H9 (cell line): ENCODE measurements around the gene R3HDM4. TPM values are rescaled to one million over a fixed set of nuclear protein-coding genes. Genes with fewer than 3 reads are reported as not detected.

Experiments
- DNase-seq: peaks from one replicate; pipeline ENCODE4 v3.0.0-alpha.2; 2017
- H2AFZ ChIP-seq: one replicate; pipeline ENCODE4 v1.6.1; 2013; ENCODE audit warnings: mild to moderate bottlenecking, low read length, control low read depth, moderate library complexity
- H2AK5ac ChIP-seq: 2 replicates; pipeline ENCODE4 v1.6.1; 2013; ENCODE audit warnings: low read length, control low read depth, mixed read lengths; ENCODE audit not compliant: insufficient read length
- H2BK120ac ChIP-seq: one replicate; pipeline ENCODE4 v1.6.1; 2013; ENCODE audit warnings: low read depth, mild to moderate bottlenecking, low read length, control low read depth, inconsistent platforms; ENCODE audit not compliant: poor library complexity, severe bottlenecking
- H2BK12ac ChIP-seq: 2 replicates; pipeline ENCODE4 v1.6.1; 2013; ENCODE audit warnings: low read length, control low read depth, mixed read lengths, low read depth; ENCODE audit not compliant: insufficient read length
- H2BK15ac ChIP-seq: 2 replicates; pipeline ENCODE4 v1.6.1; 2013; ENCODE audit warnings: low read depth, low read length, control low read depth
- H2BK20ac ChIP-seq: one replicate; pipeline ENCODE4 v1.6.1; 2013; ENCODE audit warnings: low read depth, mild to moderate bottlenecking, low read length, control low read depth, inconsistent platforms; ENCODE audit not compliant: poor library complexity, severe bottlenecking
- H2BK5ac ChIP-seq: 2 replicates; pipeline ENCODE4 v1.6.1; 2013; ENCODE audit warnings: low read length, control low read depth, mixed read lengths; ENCODE audit not compliant: insufficient read length
- H3K14ac ChIP-seq: 2 replicates; pipeline ENCODE4 v1.6.1; 2013; ENCODE audit warnings: low read length, control low read depth; ENCODE audit not compliant: insufficient read depth
- H3K18ac ChIP-seq: 2 replicates; pipeline ENCODE4 v1.6.1; 2013; ENCODE audit warnings: low read depth, mild to moderate bottlenecking, mixed read lengths, low read length, control low read depth; ENCODE audit not compliant: insufficient read length
- H3K23ac ChIP-seq: 2 replicates; pipeline ENCODE4 v1.6.1; 2013; ENCODE audit warnings: low read length, control low read depth, mixed read lengths, low read depth; ENCODE audit not compliant: insufficient read length
- H3K23me2 ChIP-seq: 2 replicates; pipeline ENCODE4 v1.6.1; 2013; ENCODE audit warnings: low read depth, mild to moderate bottlenecking, mixed read lengths, low read length, control low read depth; ENCODE audit not compliant: insufficient read length, poor library complexity, severe bottlenecking
- H3K27ac ChIP-seq: 2 replicates; pipeline ENCODE4 v1.5.1; 2013; ENCODE audit warnings: low read length, control low read depth, mixed read lengths, low read depth; ENCODE audit not compliant: insufficient read length
- H3K27me3 ChIP-seq: 2 replicates; pipeline ENCODE4 v1.6.1; 2013; ENCODE audit warnings: low read length, control low read depth, inconsistent platforms; ENCODE audit not compliant: insufficient read depth
- H3K4ac ChIP-seq: 2 replicates; pipeline ENCODE4 v1.6.1; 2013; ENCODE audit warnings: low read depth, mild to moderate bottlenecking, control low read depth, inconsistent platforms, low read length, moderate library complexity
- H3K4me1 ChIP-seq: 2 replicates; pipeline ENCODE4 v1.6.1; 2013; ENCODE audit warnings: low read length, control low read depth, inconsistent platforms; ENCODE audit not compliant: insufficient read depth
- H3K4me2 ChIP-seq: 2 replicates; pipeline ENCODE4 v1.6.1; 2013; ENCODE audit warnings: low read length, control low read depth, mixed read lengths; ENCODE audit not compliant: insufficient read length, insufficient read depth
- H3K56ac ChIP-seq: 2 replicates; pipeline ENCODE4 v1.6.1; 2013; ENCODE audit warnings: low read depth, mild to moderate bottlenecking, mixed read lengths, low read length, control low read depth; ENCODE audit not compliant: insufficient read length
- H3K79me1 ChIP-seq: 2 replicates; pipeline ENCODE4 v1.6.1; 2013; ENCODE audit warnings: low read depth, mild to moderate bottlenecking, moderate library complexity, low read length, control low read depth, inconsistent platforms; ENCODE audit not compliant: insufficient read depth, poor library complexity, severe bottlenecking
- H3K79me2 ChIP-seq: 2 replicates; pipeline ENCODE4 v1.6.1; 2013; ENCODE audit warnings: low read length, control low read depth, inconsistent platforms; ENCODE audit not compliant: insufficient read depth
- H3K9ac ChIP-seq: 2 replicates; pipeline ENCODE4 v1.6.1; 2013; ENCODE audit warnings: low read length, control low read depth, mixed read lengths; ENCODE audit not compliant: insufficient read length; ENCODE audit errors: extremely low read depth
- H3K9me3 ChIP-seq: one replicate; pipeline ENCODE4 v1.6.1; 2013; ENCODE audit warnings: low read depth, low read length, inconsistent platforms; ENCODE audit not compliant: control insufficient read depth
- H3T11ph ChIP-seq: one replicate; pipeline ENCODE4 v1.6.1; 2013; ENCODE audit warnings: mild to moderate bottlenecking, low read length, control low read depth, inconsistent platforms
- H4K20me1 ChIP-seq: one replicate; pipeline ENCODE4 v1.6.1; 2013; ENCODE audit not compliant: control insufficient read depth, insufficient read length, insufficient read depth
- H4K5ac ChIP-seq: 2 replicates; pipeline ENCODE4 v1.6.1; 2013; ENCODE audit warnings: low read depth, mild to moderate bottlenecking, mixed read lengths, low read length, control low read depth; ENCODE audit not compliant: insufficient read length
- H4K8ac ChIP-seq: replicated peaks from 2 replicates; pipeline ENCODE4 v1.6.1; 2013; ENCODE audit warnings: low read length, control low read depth, mixed read lengths, low read depth; ENCODE audit not compliant: insufficient read length
- H4K91ac ChIP-seq: 2 replicates; pipeline ENCODE4 v1.6.1; 2013; ENCODE audit warnings: low read depth, mild to moderate bottlenecking, moderate library complexity, mixed read lengths, low read length, control low read depth; ENCODE audit not compliant: insufficient read length
- H3K27ac Mint-ChIP-seq, 3 experiments: 2 replicates in 2 of 3; 3 replicates in 1 of 3; pipeline ENCODE4 v1.8.0; 2020 to 2021; ENCODE audit warnings: mixed read lengths in 3 of 3, mild to moderate bottlenecking in 1 of 3, moderate library complexity in 1 of 3
- H3K27me3 Mint-ChIP-seq: 2 replicates; pipeline ENCODE4 v1.8.0; 2021; ENCODE audit warnings: low read depth, mild to moderate bottlenecking, moderate library complexity, mixed read lengths
- H3K36me3 Mint-ChIP-seq, 3 experiments: 2 replicates in 2 of 3; 3 replicates in 1 of 3; pipeline ENCODE4 v1.8.0; 2020 to 2021; ENCODE audit warnings: low read depth in 3 of 3, mixed read lengths in 3 of 3; ENCODE audit not compliant: insufficient read depth in 1 of 3
- H3K4me1 Mint-ChIP-seq, 2 experiments: 2 replicates each; pipeline ENCODE4 v1.8.0; 2020; ENCODE audit warnings: mixed read lengths in 2 of 2
- H3K4me3 Mint-ChIP-seq, 2 experiments: 2 replicates in 1 of 2; 3 replicates in 1 of 2; pipeline ENCODE4 v1.8.0; 2020 to 2021; ENCODE audit warnings: mild to moderate bottlenecking in 2 of 2, mixed read lengths in 2 of 2, moderate library complexity in 1 of 2
- H3K9me3 Mint-ChIP-seq, 2 experiments: 2 replicates in 1 of 2; 3 replicates in 1 of 2; pipeline ENCODE4 v1.8.0; 2020; ENCODE audit warnings: mild to moderate bottlenecking in 2 of 2, mixed read lengths in 2 of 2, moderate library complexity in 1 of 2
- CTCF ChIP-seq: fragments of 200-600 bp; sonication (generic); conservative IDR thresholded peaks from 3 replicates; pipeline ENCODE4 v1.8.0; 2021; ENCODE audit warnings: antibody characterized with exemption, mild to moderate bottlenecking
- WGBS: extraction: QIAGEN DNeasy Blood & Tissue Kit; methylation state at CpG from one replicate; pipeline ENCODE4 v1.1.7; 2013; ENCODE audit warnings: missing lambda C conversion rate, low lambda C conversion rate, mixed read lengths; ENCODE audit not compliant: insufficient read length; ENCODE audit errors: extremely low coverage; 5-methylcytosine and 5-hydroxymethylcytosine counted together
- total RNA-seq: library from RNA; stranded (reverse); gene quantifications from 2 replicates; pipeline ENCODE4 v1.2.1, GENCODE V29; 2021

Gene R3HDM4
- total RNA-seq, 1 experiment from 2014 or later: 66.4 TPM

- Histone ChIP-seq H3K9me3 (no peaks in the 10 kb centered on the region), H2BK120ac (no peak overlapping the region), H3K14ac (no peak overlapping the region), H3K4ac (no peak overlapping the region), H3K27me3 (no peaks in the 10 kb centered on the region), H4K8ac (no peak overlapping the region), H2AFZ (no peak overlapping the region), H3K18ac (no peak overlapping the region), H3K27ac (no peak overlapping the region), H4K5ac (no peak overlapping the region), H3T11ph (no peak overlapping the region), H2BK20ac (no peak overlapping the region), H3K23me2 (peaks cover 3% of the 10 kb centered on the region), H3K56ac (no peak overlapping the region), H4K20me1 (no peaks in the 10 kb centered on the region), H2BK5ac (no peak overlapping the region), H3K9ac (no peak overlapping the region), H3K4me2 (no peak overlapping the region), H2AK5ac (no peak overlapping the region), H3K79me1 (no peaks in the 10 kb centered on the region), H3K79me2 (no peaks in the 10 kb centered on the region), H3K4me1 (no peaks in the 10 kb centered on the region), H3K23ac (no peak overlapping the region), H2BK12ac (no peak overlapping the region), H4K91ac (no peak overlapping the region), H2BK15ac (no peak overlapping the region)
- Mint-ChIP-seq H3K36me3 (peaks cover 22 to 47% (median 31%) of the 10 kb centered on the region in 3 experiments), H3K27ac (no peak overlapping the region; a peak in 1 of 7 replicates), H3K4me1 (peaks cover 0 to 5% of the 10 kb centered on the region in 2 experiments; a peak in 1 of 4 replicates), H3K27me3 (no peaks in the 10 kb centered on the region; the same call in 1 of the 2 replicates), H3K9me3 (peaks cover 6 to 7% of the 10 kb centered on the region in 2 experiments), H3K4me3 (no peak overlapping the region)
- TF ChIP-seq CTCF: no peak
- WGBS: no CpG with 5 or more reads among the region's 18 CpGs
- no peak for DNase-seq
Observed at GRCh38 chr19:876089-876488, 36.9 kb downstream of the R3HDM4 start.
